CD14-positive monocyte (primary cell): ENCODE measurements around the gene UNK. TPM values are rescaled to one million over a fixed set of nuclear protein-coding genes. Genes with fewer than 3 reads are reported as not detected.
"Not testable (repeated sequence)": the region's sequence is repeated elsewhere in the genome, so short reads cannot be mapped to it uniquely, and the experiment has no call there.

ENCODE experiments used
- DNase-seq, 3 donors: peaks; one replicate each; pipeline ENCODE4 v3.0.0-alpha.2; 2011 to 2022
- H2AFZ ChIP-seq: 2 replicates; pipeline ENCODE4 v1.6.0; 2012; ENCODE audit warnings: mild to moderate bottlenecking, low read depth, low read length, inconsistent platforms; ENCODE audit not compliant: insufficient read depth, poor library complexity, severe bottlenecking
- H3K27ac ChIP-seq, 2 donors: 1 replicate in 1 of 2; 2 replicates in 1 of 2; pipeline ENCODE4 v1.5.1; 2012 to 2013; ENCODE audit warnings: low read length in 2 of 2, control low read depth in 1 of 2, inconsistent platforms in 1 of 2, low read depth in 1 of 2, mild to moderate bottlenecking in 1 of 2
- H3K27me3 ChIP-seq, 2 donors: one replicate each; pipeline versions ENCODE4 v1.6.0 to v1.6.1; 2011 to 2013; ENCODE audit warnings: low read length in 2 of 2; ENCODE audit not compliant: control insufficient read depth in 2 of 2, insufficient read depth in 2 of 2
- H3K36me3 ChIP-seq, 2 donors: replicated peaks in 1 of 2; 1 replicate in 1 of 2; 2 replicates in 1 of 2; pipeline versions ENCODE4 v1.5.1 to v1.6.1; 2012 to 2013; ENCODE audit warnings: low read length in 2 of 2, control low read depth in 1 of 2, inconsistent platforms in 1 of 2, mild to moderate bottlenecking in 1 of 2; ENCODE audit not compliant: insufficient read depth in 2 of 2, control insufficient read depth in 1 of 2
- H3K4me1 ChIP-seq, 2 donors: 1 replicate in 1 of 2; 2 replicates in 1 of 2; pipeline versions ENCODE4 v1.5.1 to v1.6.1; 2012 to 2013; ENCODE audit warnings: low read length in 2 of 2, control low read depth in 1 of 2, inconsistent platforms in 1 of 2, mild to moderate bottlenecking in 1 of 2, moderate library complexity in 1 of 2; ENCODE audit not compliant: insufficient read depth in 2 of 2, control insufficient read depth in 1 of 2
- H3K4me2 ChIP-seq: replicated peaks from 2 replicates; pipeline ENCODE3; 2012; ENCODE audit warnings: low read length, moderate library complexity, mild to moderate bottlenecking; ENCODE audit not compliant: poor library complexity, severe bottlenecking; ENCODE audit errors: extremely low read depth
- H3K4me3 ChIP-seq, 3 experiments: fragments of 200-600 bp in 1 of 3; sonication (generic) in 1 of 3; replicated peaks in 1 of 3; 1 replicate in 2 of 3; 2 replicates in 1 of 3; pipeline ENCODE4 v1.5.1; 2011 to 2013; ENCODE audit warnings: low read length in 3 of 3, mild to moderate bottlenecking in 3 of 3, control low read depth in 2 of 3, low read depth in 2 of 3, inconsistent platforms in 1 of 3, moderate library complexity in 1 of 3
- H3K79me2 ChIP-seq: 2 replicates; pipeline ENCODE4 v1.6.0; 2012; ENCODE audit warnings: mild to moderate bottlenecking, control low read depth, inconsistent platforms, low read length, moderate library complexity; ENCODE audit not compliant: insufficient read depth
- H3K9ac ChIP-seq: 2 replicates; pipeline ENCODE4 v1.6.0; 2017; ENCODE audit warnings: low read length, mild to moderate bottlenecking; ENCODE audit not compliant: insufficient read depth, poor library complexity, severe bottlenecking
- H3K9me3 ChIP-seq, 2 donors: replicated peaks in 1 of 2; 1 replicate in 1 of 2; 2 replicates in 1 of 2; pipeline versions ENCODE4 v1.5.1 to v1.6.1; 2012 to 2013; ENCODE audit warnings: low read length in 2 of 2, control low read depth in 1 of 2; ENCODE audit not compliant: control insufficient read depth in 1 of 2, insufficient read depth in 1 of 2
- H4K20me1 ChIP-seq: 2 replicates; pipeline ENCODE4 v1.6.0; 2012; ENCODE audit warnings: mild to moderate bottlenecking, low read length, control low read depth, moderate library complexity; ENCODE audit not compliant: insufficient read depth
- H3K27ac Mint-ChIP-seq, 7 donors: one replicate each; pipeline ENCODE4 v1.8.0; 2020; ENCODE audit warnings: mild to moderate bottlenecking in 7 of 7, mixed read lengths in 7 of 7, moderate library complexity in 6 of 7, inconsistent platforms in 2 of 7
- H3K27me3 Mint-ChIP-seq, 3 donors: one replicate each; pipeline ENCODE4 v1.8.0; 2021 to 2022; ENCODE audit warnings: low read depth in 3 of 3, mild to moderate bottlenecking in 3 of 3, mixed read lengths in 3 of 3, moderate library complexity in 3 of 3, inconsistent platforms in 1 of 3
- H3K36me3 Mint-ChIP-seq, 2 donors: one replicate each; pipeline ENCODE4 v1.8.0; 2020; ENCODE audit warnings: mixed read lengths in 2 of 2, inconsistent platforms in 1 of 2, mild to moderate bottlenecking in 1 of 2
- H3K4me1 Mint-ChIP-seq: one replicate; pipeline ENCODE4 v1.8.0; 2020; ENCODE audit warnings: mild to moderate bottlenecking, mixed read lengths
- H3K4me3 Mint-ChIP-seq, 2 donors: one replicate each; pipeline ENCODE4 v1.8.0; 2020; ENCODE audit warnings: mild to moderate bottlenecking in 2 of 2, mixed read lengths in 2 of 2, moderate library complexity in 1 of 2
- H3K9me3 Mint-ChIP-seq, 7 donors: one replicate each; pipeline ENCODE4 v1.8.0; 2020 to 2022; ENCODE audit warnings: mixed read lengths in 7 of 7, mild to moderate bottlenecking in 6 of 7, moderate library complexity in 6 of 7, inconsistent platforms in 2 of 7
- WGBS: methylation state at CpG from one replicate; pipeline ENCODE4 v1.1.5; 2013; ENCODE audit warnings: missing lambda C conversion rate; ENCODE audit not compliant: insufficient coverage; 5-methylcytosine and 5-hydroxymethylcytosine counted together
- intact Hi-C, 2 donors: fragments of 100-400 bp; cut with micrococcal nuclease; formaldehyde crosslinking; loops; one replicate each; pipeline versions ENCODE4 v1.15.0 to v1.15.1; 2023
- polyA plus RNA-seq, 3 donors: library from polyadenylated mRNA; depleted of rRNA in 1 of 3; unstranded in 2 of 3; stranded (reverse) in 1 of 3; fragments of 300-500 nt in 2 of 3; fragments of >200 nt in 1 of 3; fragmentation: Illumina TruSeq in 2 of 3; gene quantifications; 1 replicate in 2 of 3; 2 replicates in 1 of 3; pipeline ENCODE4 v1.2.3, GENCODE V29; 2012 to 2021
- TF ChIP-seq, protein P1 (sequence below): fragments of 200-600 bp; IDR thresholded peaks from one replicate; pipeline ENCODE4 v1.8.0; 2022; ENCODE audit warnings: antibody characterized with exemption, mild to moderate bottlenecking

UNK gene
- polyA plus RNA-seq, 3 donors = 6.3 to 12.9 (median 7.8) TPM

DNA sequence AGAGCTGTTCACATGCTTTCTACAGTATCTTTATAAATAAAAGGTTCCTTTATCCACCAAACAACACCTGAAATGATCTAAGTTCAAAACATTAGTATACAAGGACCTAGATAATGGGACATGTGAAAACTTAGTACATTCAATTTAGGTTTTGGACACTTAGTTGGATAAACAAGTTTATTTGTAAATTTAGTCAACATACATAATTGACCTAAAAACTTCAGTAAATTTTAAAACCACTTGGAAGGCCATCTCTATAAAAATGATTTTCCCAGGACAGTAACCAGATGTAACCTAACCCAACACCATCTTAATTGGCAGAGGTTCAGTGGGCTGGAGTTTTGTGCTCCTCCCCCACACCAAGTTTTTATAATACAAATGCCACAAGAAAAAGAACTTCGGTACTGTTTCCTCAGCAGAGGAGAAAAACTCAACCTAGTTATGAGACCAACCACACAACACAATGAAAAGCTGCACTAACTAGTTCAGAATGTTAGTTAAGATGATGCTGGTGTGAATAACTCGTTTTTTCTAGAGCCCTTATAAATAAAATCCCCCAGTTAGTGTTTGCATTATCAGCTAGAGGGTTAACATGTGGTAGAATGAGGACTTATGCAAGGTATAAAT, 7.2 kb upstream of the UNK start:
- H3K4me1 ChIP-seq = peaks cover 28 to 41% of the 10 kb centered on the region in 2 donors
- H3K27me3 ChIP-seq = no peaks in the 10 kb centered on the region
- peak overlapping the region in 3 of 7 donors; percentile 25 to 96 (median 30) for H3K27ac Mint-ChIP-seq
- peak overlapping the region; percentile 67 to 99 (median 96) for H3K4me3 ChIP-seq
- H2AFZ ChIP-seq = no peak overlapping the region
- H3K4me1 Mint-ChIP-seq = peaks cover 26% of the 10 kb centered on the region
- peak overlapping the region in 1 of 2 donors; percentile 95 for H3K27ac ChIP-seq
- no peak for DNase-seq
- peaks cover 57% of the 10 kb centered on the region for H4K20me1 ChIP-seq
- peak overlapping the region; percentile 94 for H3K9ac ChIP-seq
- peaks cover 28 to 49% of the 10 kb centered on the region in 2 donors for H3K36me3 Mint-ChIP-seq
- H3K79me2 ChIP-seq = peaks cover 40% of the 10 kb centered on the region
- peaks cover 0 to 2% (median 1%) of the 10 kb centered on the region in 3 donors for H3K27me3 Mint-ChIP-seq
- no peaks in the 10 kb centered on the region for H3K9me3 ChIP-seq
- peak overlapping the region; percentile 93 to 99 for H3K4me3 Mint-ChIP-seq
- peak overlapping the region; percentile 85 for H3K4me2 ChIP-seq
- peaks cover 0 to 8% (median 0%) of the 10 kb centered on the region in 7 donors for H3K9me3 Mint-ChIP-seq
- peaks cover 22 to 41% of the 10 kb centered on the region in 2 donors for H3K36me3 ChIP-seq
- intact Hi-C loops = loop anchor here (5.0 to 10.0 kb wide), 3 partner anchors 70 to 487 kb away; partner anchors contain the start of genes UBALD2 (in 1 of the 2) and WBP2 (in 1 of the 2)
- TF ChIP-seq, protein P1, sequence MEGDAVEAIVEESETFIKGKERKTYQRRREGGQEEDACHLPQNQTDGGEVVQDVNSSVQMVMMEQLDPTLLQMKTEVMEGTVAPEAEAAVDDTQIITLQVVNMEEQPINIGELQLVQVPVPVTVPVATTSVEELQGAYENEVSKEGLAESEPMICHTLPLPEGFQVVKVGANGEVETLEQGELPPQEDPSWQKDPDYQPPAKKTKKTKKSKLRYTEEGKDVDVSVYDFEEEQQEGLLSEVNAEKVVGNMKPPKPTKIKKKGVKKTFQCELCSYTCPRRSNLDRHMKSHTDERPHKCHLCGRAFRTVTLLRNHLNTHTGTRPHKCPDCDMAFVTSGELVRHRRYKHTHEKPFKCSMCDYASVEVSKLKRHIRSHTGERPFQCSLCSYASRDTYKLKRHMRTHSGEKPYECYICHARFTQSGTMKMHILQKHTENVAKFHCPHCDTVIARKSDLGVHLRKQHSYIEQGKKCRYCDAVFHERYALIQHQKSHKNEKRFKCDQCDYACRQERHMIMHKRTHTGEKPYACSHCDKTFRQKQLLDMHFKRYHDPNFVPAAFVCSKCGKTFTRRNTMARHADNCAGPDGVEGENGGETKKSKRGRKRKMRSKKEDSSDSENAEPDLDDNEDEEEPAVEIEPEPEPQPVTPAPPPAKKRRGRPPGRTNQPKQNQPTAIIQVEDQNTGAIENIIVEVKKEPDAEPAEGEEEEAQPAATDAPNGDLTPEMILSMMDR = no peak
- no CpG with 5 or more reads among the region's 2 CpGs for WGBS

DNA sequence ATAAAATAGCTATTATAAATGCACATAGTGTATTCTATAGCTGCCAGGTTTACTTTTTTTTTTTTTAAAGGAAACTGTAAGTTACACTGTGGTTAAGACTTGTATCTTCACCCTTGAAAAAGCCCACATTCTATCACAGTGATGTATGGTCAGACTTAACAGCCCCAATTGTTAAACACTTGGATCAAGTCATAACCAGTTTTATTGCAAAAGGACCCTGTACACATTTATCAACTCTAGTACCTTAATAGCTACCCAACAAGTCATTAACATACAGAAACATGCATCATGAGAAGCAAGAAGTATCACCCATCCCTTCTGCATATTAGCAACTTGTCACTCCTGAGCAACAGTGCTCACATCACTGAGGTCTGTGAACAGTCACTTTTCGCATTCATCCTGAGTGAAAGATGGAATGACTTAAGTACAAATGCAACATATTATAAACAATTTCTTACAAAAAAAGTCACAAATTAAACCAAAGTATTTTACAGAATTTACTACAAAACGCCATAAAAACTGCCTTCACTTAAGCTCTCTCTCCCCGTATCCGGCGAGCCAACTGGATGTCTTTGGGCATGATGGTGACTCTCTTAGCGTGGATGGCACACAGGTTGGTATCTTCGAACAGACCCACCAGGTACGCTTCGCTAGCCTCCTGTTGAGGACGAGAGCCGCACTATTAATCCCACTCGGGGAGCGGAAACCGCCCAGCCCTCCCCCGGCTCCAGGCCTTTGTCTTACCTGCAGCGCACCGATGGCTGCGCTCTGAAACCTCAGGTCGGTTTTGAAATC, 6.3 kb upstream of the UNK start:
- not testable (repeated sequence) for H3K27me3 ChIP-seq, H3K27me3 Mint-ChIP-seq, H2AFZ ChIP-seq, H3K9me3 Mint-ChIP-seq, DNase-seq, H3K9me3 ChIP-seq
- under 1% methylated on average over 18 of the region's 19 CpGs for WGBS
- Histone ChIP-seq H3K36me3 (peaks cover 22 to 41% of the 10 kb centered on the region in 2 donors), H3K4me1 (peaks cover 35 to 48% of the 10 kb centered on the region in 2 donors), H3K9ac (peak overlapping the region; percentile 94), H3K4me2 (peak overlapping the region; percentile 85), H3K27ac (peak overlapping the region; percentile 93 to 95), H4K20me1 (peaks cover 57% of the 10 kb centered on the region), H3K79me2 (peaks cover 40% of the 10 kb centered on the region), H3K4me3 (peak overlapping the region; percentile 67 to 99 (median 96))
- peaks cover 34% of the 10 kb centered on the region for H3K4me1 Mint-ChIP-seq
- intact Hi-C loops = loop anchor here (5.0 to 10.0 kb wide), 3 partner anchors 69 to 487 kb away; partner anchors contain the start of genes UBALD2 (in 1 of the 2) and WBP2 (in 1 of the 2)
- H3K36me3 Mint-ChIP-seq = peaks cover 28 to 49% of the 10 kb centered on the region in 2 donors
- peak overlapping the region; percentile 93 to 99 for H3K4me3 Mint-ChIP-seq
- H3K27ac Mint-ChIP-seq = peak overlapping the region; percentile 79 to 99 (median 90)
